Measurements from ENCODE around the gene TXNDC16.

The TXNDC16 gene

DNA sequence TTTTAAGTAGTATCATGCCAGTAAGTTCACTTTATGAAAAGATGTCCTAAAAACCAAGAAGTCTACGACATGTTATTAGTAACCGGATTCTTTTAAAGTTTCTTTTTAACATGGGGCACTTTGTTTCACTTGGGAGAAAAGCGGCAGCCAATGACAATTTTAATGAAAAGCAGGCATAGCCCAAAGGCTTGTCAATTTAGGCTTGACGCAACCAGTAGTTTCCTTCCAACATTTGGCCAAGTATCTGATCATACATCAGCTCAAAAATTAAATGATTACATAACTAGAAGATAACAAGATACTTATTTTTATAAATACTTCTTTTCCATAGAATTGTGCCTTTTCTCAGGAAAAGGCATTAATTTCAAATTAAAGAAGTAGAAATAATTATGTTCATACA lies 112.8 kb downstream of the TXNDC16 start:
- Histone ChIP-seq H3K27ac (ENCODE audit: low read depth, low read length) (no peak overlapping the region), H2AFZ (ENCODE audit: low read depth, low read length, severe bottlenecking) (no peak overlapping the region), H3K9me3 (ENCODE audit: insufficient read depth, low read length) (no peaks in the 10 kb centered on the region), H3K4me2 (ENCODE audit: low read depth, low read length, poor library complexity, severe bottlenecking) (no peak overlapping the region), H3F3A (ENCODE audit: insufficient read depth) (no peaks in the 10 kb centered on the region), H3K9me2 (replicated peaks; ENCODE audit: insufficient read depth, low read length) (no peaks in the 10 kb centered on the region), H4K20me1 (ENCODE audit: low read depth, low read length) (no peaks in the 10 kb centered on the region), H3K79me2 (ENCODE audit: insufficient read depth, low read length) (no peaks in the 10 kb centered on the region), H3K27me3 (ENCODE audit: low read length) (no peaks in the 10 kb centered on the region), H3K36me3 (ENCODE audit: low read length) (peaks cover 19% of the 10 kb centered on the region; the same call in 1 of the 2 replicates), H3K4me3 (ENCODE audit: insufficient read depth, low read length, poor library complexity, severe bottlenecking) (no peak overlapping the region), H3K9ac (ENCODE audit: low read length) (no peak overlapping the region)
- TF ChIP-seq EZH2phosphoT487 (conservative IDR thresholded peaks at IDR 0.05; ENCODE audit: low read length): no peak
- TF ChIP-seq, protein P1, sequence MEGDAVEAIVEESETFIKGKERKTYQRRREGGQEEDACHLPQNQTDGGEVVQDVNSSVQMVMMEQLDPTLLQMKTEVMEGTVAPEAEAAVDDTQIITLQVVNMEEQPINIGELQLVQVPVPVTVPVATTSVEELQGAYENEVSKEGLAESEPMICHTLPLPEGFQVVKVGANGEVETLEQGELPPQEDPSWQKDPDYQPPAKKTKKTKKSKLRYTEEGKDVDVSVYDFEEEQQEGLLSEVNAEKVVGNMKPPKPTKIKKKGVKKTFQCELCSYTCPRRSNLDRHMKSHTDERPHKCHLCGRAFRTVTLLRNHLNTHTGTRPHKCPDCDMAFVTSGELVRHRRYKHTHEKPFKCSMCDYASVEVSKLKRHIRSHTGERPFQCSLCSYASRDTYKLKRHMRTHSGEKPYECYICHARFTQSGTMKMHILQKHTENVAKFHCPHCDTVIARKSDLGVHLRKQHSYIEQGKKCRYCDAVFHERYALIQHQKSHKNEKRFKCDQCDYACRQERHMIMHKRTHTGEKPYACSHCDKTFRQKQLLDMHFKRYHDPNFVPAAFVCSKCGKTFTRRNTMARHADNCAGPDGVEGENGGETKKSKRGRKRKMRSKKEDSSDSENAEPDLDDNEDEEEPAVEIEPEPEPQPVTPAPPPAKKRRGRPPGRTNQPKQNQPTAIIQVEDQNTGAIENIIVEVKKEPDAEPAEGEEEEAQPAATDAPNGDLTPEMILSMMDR (IDR thresholded peaks at IDR 0.05; ENCODE audit: insufficient read depth, low read length, poor library complexity, severe bottlenecking): no peak

DNA sequence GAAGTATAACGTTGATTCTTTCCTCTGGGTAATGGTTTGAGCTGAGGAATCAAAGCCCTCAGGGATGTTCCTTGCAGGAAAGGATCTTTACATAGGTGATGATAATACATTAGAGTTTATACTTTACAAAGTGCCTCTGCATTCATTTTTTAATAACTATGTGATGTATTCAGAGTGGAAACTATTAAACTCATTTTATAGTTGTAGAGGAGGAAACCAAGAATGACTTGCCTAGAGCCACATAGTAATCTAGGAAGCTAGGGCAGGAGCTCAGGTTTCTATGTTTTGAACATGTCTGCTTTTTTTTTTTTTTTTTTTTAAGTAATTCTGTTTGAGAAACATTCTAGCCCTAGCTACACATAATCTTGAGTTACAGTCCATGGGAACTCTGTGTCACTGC lies 117.3 kb downstream of the TXNDC16 start:
- Histone ChIP-seq H3K9ac (ENCODE audit: low read length) (no peak overlapping the region), H3K4me3 (ENCODE audit: insufficient read depth, low read length, poor library complexity, severe bottlenecking) (no peak overlapping the region), H3K4me2 (ENCODE audit: low read depth, low read length, poor library complexity, severe bottlenecking) (no peak overlapping the region), H3K9me3 (ENCODE audit: insufficient read depth, low read length) (no peaks in the 10 kb centered on the region), H3F3A (ENCODE audit: insufficient read depth) (no peaks in the 10 kb centered on the region), H3K36me3 (ENCODE audit: low read length) (peaks cover 17% of the 10 kb centered on the region; the same call in 1 of the 2 replicates), H3K9me2 (replicated peaks; ENCODE audit: insufficient read depth, low read length) (no peaks in the 10 kb centered on the region), H3K79me2 (ENCODE audit: insufficient read depth, low read length) (no peaks in the 10 kb centered on the region), H3K27me3 (ENCODE audit: low read length) (no peaks in the 10 kb centered on the region), H2AFZ (ENCODE audit: low read depth, low read length, severe bottlenecking) (no peak overlapping the region), H3K27ac (ENCODE audit: low read depth, low read length) (no peak overlapping the region), H4K20me1 (ENCODE audit: low read depth, low read length) (no peaks in the 10 kb centered on the region)
- TF ChIP-seq EZH2phosphoT487 (conservative IDR thresholded peaks at IDR 0.05; ENCODE audit: low read length): no peak
- TF ChIP-seq, protein P1 (IDR thresholded peaks at IDR 0.05; ENCODE audit: insufficient read depth, low read length, poor library complexity, severe bottlenecking): no peak

DNA sequence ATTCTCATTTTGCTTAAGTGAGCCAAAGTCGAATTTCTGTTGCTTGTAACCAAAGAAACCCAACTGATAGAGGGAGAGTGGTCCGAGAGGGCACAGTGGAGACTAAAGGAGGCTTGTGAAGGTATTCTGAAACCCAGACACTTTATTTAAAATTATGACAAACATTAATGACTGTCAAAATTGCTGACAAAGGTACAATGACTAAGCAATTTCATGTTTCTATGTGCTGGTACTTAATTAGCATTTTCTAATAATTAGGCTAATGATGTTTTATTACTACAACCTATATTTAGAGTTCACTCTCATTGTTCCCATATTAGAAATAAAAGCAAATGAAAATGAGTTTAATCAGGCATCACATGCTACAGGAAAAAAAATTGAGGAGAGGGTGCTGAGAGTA lies 121.8 kb downstream of the TXNDC16 start:
- H3K27ac ChIP-seq (ENCODE audit: low read depth, low read length): no peak overlapping the region
- H3K27me3 ChIP-seq (ENCODE audit: low read length): no peaks in the 10 kb centered on the region
- no peaks in the 10 kb centered on the region for H3K9me3 ChIP-seq (ENCODE audit: insufficient read depth, low read length)
- H3K36me3 ChIP-seq (ENCODE audit: low read length): no peaks in the 10 kb centered on the region; the same call in 1 of the 2 replicates
- TF ChIP-seq, protein P1 (IDR thresholded peaks at IDR 0.05; ENCODE audit: insufficient read depth, low read length, poor library complexity, severe bottlenecking): no peak
- TF ChIP-seq EZH2phosphoT487 (conservative IDR thresholded peaks at IDR 0.05; ENCODE audit: low read length): no peak
- no peaks in the 10 kb centered on the region for H3K9me2 ChIP-seq (replicated peaks; ENCODE audit: insufficient read depth, low read length)
- no peaks in the 10 kb centered on the region for H3K79me2 ChIP-seq (ENCODE audit: insufficient read depth, low read length)
- H2AFZ ChIP-seq (ENCODE audit: low read depth, low read length, severe bottlenecking): no peak overlapping the region
- no peak overlapping the region for H3K4me3 ChIP-seq (ENCODE audit: insufficient read depth, low read length, poor library complexity, severe bottlenecking)
- H3K9ac ChIP-seq (ENCODE audit: low read length): no peak overlapping the region
- no peaks in the 10 kb centered on the region for H4K20me1 ChIP-seq (ENCODE audit: low read depth, low read length)
- no peaks in the 10 kb centered on the region for H3F3A ChIP-seq (ENCODE audit: insufficient read depth)
- H3K4me2 ChIP-seq (ENCODE audit: low read depth, low read length, poor library complexity, severe bottlenecking): no peak overlapping the region

Data from SU-DHL-6 (cell line).